ENCODE results near the gene IQCE.

DNA sequence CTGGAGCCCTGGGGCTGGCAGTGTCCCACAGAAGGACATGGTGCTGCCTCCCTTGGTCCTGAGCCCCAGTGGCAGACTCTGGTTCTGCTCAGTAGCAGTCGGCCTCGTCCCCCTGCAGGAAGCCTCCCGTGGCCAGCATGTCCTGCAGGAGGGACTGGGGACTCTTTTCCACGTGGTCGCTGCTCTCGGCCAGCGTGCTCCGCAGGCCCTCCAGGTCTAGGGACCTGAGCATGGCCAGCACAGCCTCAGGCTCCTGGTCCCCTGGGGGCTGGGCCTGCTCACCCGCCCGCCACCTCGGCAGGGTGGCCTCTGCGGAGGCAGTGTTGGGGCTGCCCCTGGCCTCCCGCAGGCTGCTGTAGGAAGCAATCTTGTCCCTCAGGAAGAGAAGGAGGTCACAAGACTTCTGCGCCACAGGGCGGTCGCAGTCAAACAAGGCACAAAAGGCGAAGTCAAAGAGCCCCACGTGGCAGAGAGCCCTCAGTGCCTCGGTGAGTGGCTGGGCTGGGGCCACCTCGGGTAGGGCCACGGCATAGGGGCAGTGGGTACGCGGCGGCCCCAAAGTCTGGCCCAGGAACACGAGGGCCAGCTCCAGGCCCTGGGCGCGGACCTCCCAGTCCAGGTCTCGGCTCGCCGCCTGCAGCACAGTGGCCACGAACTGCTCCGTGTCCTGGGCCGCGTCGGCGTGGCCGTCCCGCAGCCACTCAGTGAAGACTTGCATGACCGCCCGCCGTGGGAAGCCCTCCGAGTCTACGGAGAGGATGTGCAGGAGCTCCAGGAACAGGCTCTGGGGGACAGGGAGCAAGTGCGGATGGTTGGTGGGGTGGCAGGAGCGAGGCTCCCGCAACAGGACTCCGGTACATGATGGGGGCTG is 20.6 kb upstream of the IQCE start:
- TF ChIP-seq YY1 (IDR thresholded peaks at IDR 0.05; ENCODE audit: low read depth) (no peak), NFIC (IDR thresholded peaks at IDR 0.05) (no peak), RAD21 (IDR thresholded peaks at IDR 0.05; ENCODE audit: low read depth) (no peak), USF1 (IDR thresholded peaks at IDR 0.05) (no peak), TAF1 (IDR thresholded peaks at IDR 0.05; ENCODE audit: low read depth) (no peak), FOXM1 (IDR thresholded peaks at IDR 0.05; ENCODE audit: borderline replicate concordance, low read depth) (no peak), EP300 (IDR thresholded peaks at IDR 0.05; ENCODE audit: borderline replicate concordance) (no peak), CREB1 (IDR thresholded peaks at IDR 0.05; ENCODE audit: low read depth) (no peak), TCF12 (IDR thresholded peaks at IDR 0.05; ENCODE audit: low read depth) (no peak), TEAD4 (IDR thresholded peaks at IDR 0.05) (no peak), CEBPB (IDR thresholded peaks at IDR 0.05) (no peak)
- TF ChIP-seq, protein P1, sequence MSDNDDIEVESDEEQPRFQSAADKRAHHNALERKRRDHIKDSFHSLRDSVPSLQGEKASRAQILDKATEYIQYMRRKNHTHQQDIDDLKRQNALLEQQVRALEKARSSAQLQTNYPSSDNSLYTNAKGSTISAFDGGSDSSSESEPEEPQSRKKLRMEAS (IDR thresholded peaks at IDR 0.05): no peak
- TF ChIP-seq, protein P2, sequence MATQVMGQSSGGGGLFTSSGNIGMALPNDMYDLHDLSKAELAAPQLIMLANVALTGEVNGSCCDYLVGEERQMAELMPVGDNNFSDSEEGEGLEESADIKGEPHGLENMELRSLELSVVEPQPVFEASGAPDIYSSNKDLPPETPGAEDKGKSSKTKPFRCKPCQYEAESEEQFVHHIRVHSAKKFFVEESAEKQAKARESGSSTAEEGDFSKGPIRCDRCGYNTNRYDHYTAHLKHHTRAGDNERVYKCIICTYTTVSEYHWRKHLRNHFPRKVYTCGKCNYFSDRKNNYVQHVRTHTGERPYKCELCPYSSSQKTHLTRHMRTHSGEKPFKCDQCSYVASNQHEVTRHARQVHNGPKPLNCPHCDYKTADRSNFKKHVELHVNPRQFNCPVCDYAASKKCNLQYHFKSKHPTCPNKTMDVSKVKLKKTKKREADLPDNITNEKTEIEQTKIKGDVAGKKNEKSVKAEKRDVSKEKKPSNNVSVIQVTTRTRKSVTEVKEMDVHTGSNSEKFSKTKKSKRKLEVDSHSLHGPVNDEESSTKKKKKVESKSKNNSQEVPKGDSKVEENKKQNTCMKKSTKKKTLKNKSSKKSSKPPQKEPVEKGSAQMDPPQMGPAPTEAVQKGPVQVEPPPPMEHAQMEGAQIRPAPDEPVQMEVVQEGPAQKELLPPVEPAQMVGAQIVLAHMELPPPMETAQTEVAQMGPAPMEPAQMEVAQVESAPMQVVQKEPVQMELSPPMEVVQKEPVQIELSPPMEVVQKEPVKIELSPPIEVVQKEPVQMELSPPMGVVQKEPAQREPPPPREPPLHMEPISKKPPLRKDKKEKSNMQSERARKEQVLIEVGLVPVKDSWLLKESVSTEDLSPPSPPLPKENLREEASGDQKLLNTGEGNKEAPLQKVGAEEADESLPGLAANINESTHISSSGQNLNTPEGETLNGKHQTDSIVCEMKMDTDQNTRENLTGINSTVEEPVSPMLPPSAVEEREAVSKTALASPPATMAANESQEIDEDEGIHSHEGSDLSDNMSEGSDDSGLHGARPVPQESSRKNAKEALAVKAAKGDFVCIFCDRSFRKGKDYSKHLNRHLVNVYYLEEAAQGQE (IDR thresholded peaks at IDR 0.05; ENCODE audit: low read depth): no peak
